ENCODE results near the gene TMEM225. TPM values are rescaled to one million over a fixed set of nuclear protein-coding genes. Genes with fewer than 3 reads are reported as not detected.

The TMEM225 gene
- total RNA-seq, 2 experiments from 2014 or later, result not detected

GRCh38 chr11:123853038-123853437 lies 32.4 kb downstream of the TMEM225 start:
- H3K4me1 Mint-ChIP-seq, result no peaks in the 10 kb centered on the region
- POLR2A ChIA-PET, result no interaction called here
- H3K27me3 Mint-ChIP-seq, result peaks cover 7% of the 10 kb centered on the region
- H3K27ac Mint-ChIP-seq, result no peak overlapping the region
- CTCF ChIA-PET, result no interaction called here
- no peak for DNase-seq
- H3K9me3 Mint-ChIP-seq, result no peaks in the 10 kb centered on the region
- H3K4me3 Mint-ChIP-seq, result no peak overlapping the region
- no peaks in the 10 kb centered on the region for H3K36me3 Mint-ChIP-seq (ENCODE audit: low read depth)

- POLR2A ChIA-PET, result no interaction called here
- no peak overlapping the region for H3K4me3 Mint-ChIP-seq
- no peak for DNase-seq
- H3K4me1 Mint-ChIP-seq, result no peaks in the 10 kb centered on the region
- CTCF ChIA-PET, result no interaction called here
- no peaks in the 10 kb centered on the region for H3K36me3 Mint-ChIP-seq (ENCODE audit: low read depth)
- H3K27me3 Mint-ChIP-seq, result peaks cover 6% of the 10 kb centered on the region
- no peaks in the 10 kb centered on the region for H3K9me3 Mint-ChIP-seq
- H3K27ac Mint-ChIP-seq, result no peak overlapping the region
Observed at GRCh38 chr11:123852321-123852720, 33.1 kb downstream of the TMEM225 start.

GRCh38 chr11:123851110-123851509 lies 34.4 kb downstream of the TMEM225 start:
- CTCF ChIA-PET, result no interaction called here
- POLR2A ChIA-PET, result interaction anchor here (0.6 kb wide), 1 partner anchor 9 kb away, joined by 3 read pairs; no protein-coding TSS in a partner anchor
- no peaks in the 10 kb centered on the region for H3K9me3 Mint-ChIP-seq
- no peaks in the 10 kb centered on the region for H3K4me1 Mint-ChIP-seq
- no peak for DNase-seq
- no peak overlapping the region for H3K27ac Mint-ChIP-seq
- H3K27me3 Mint-ChIP-seq, result peaks cover 6% of the 10 kb centered on the region
- no peaks in the 10 kb centered on the region for H3K36me3 Mint-ChIP-seq (ENCODE audit: low read depth)
- H3K4me3 Mint-ChIP-seq, result no peak overlapping the region

GRCh38 chr11:123841174-123841573 lies 44.3 kb downstream of the TMEM225 start:
- Mint-ChIP-seq H3K27me3 (peaks cover 17% of the 10 kb centered on the region), H3K36me3 (ENCODE audit: low read depth) (no peaks in the 10 kb centered on the region), H3K4me1 (no peaks in the 10 kb centered on the region), H3K4me3 (no peak overlapping the region), H3K27ac (no peak overlapping the region), H3K9me3 (no peaks in the 10 kb centered on the region)
- DNase-seq, result no peak
- POLR2A ChIA-PET, result no interaction called here
- CTCF ChIA-PET, result no interaction called here

GRCh38 chr11:123839131-123839530 lies 46.3 kb downstream of the TMEM225 start:
- H3K4me1 Mint-ChIP-seq, result no peaks in the 10 kb centered on the region
- no peak overlapping the region for H3K4me3 Mint-ChIP-seq
- ChIA-PET POLR2A (no interaction called here), CTCF (no interaction called here)
- no peak overlapping the region for H3K27ac Mint-ChIP-seq
- H3K36me3 Mint-ChIP-seq (ENCODE audit: low read depth), result no peaks in the 10 kb centered on the region
- H3K27me3 Mint-ChIP-seq, result peaks cover 10% of the 10 kb centered on the region
- DNase-seq, result no peak
- no peaks in the 10 kb centered on the region for H3K9me3 Mint-ChIP-seq

GRCh38 chr11:123838659-123839058 lies 46.8 kb downstream of the TMEM225 start:
- Mint-ChIP-seq H3K27ac (no peak overlapping the region), H3K4me1 (no peaks in the 10 kb centered on the region), H3K27me3 (peaks cover 10% of the 10 kb centered on the region), H3K4me3 (no peak overlapping the region), H3K36me3 (ENCODE audit: low read depth) (no peaks in the 10 kb centered on the region), H3K9me3 (no peaks in the 10 kb centered on the region)
- DNase-seq, result no peak
- POLR2A ChIA-PET, result no interaction called here
- CTCF ChIA-PET, result interaction anchor here (0.6 kb wide), 1 partner anchor 40 kb away, joined by 4 read pairs; no protein-coding TSS in a partner anchor

- no peak for DNase-seq
- ChIA-PET POLR2A (no interaction called here), CTCF (interaction anchor here (0.6 kb wide), 1 partner anchor 39 kb away, joined by 4 read pairs; no protein-coding TSS in a partner anchor)
- no peaks in the 10 kb centered on the region for H3K4me1 Mint-ChIP-seq
- no peaks in the 10 kb centered on the region for H3K36me3 Mint-ChIP-seq (ENCODE audit: low read depth)
- H3K27ac Mint-ChIP-seq, result no peak overlapping the region
- H3K9me3 Mint-ChIP-seq, result no peaks in the 10 kb centered on the region
- peaks cover 10% of the 10 kb centered on the region for H3K27me3 Mint-ChIP-seq
- no peak overlapping the region for H3K4me3 Mint-ChIP-seq
Observed at GRCh38 chr11:123838199-123838598, 47.3 kb downstream of the TMEM225 start.

- Mint-ChIP-seq H3K36me3 (ENCODE audit: low read depth) (no peaks in the 10 kb centered on the region), H3K9me3 (no peaks in the 10 kb centered on the region), H3K27ac (no peak overlapping the region), H3K27me3 (peaks cover 8% of the 10 kb centered on the region), H3K4me1 (no peaks in the 10 kb centered on the region), H3K4me3 (no peak overlapping the region)
- DNase-seq, result no peak
- POLR2A ChIA-PET, result no interaction called here
- CTCF ChIA-PET, result no interaction called here
Observed at GRCh38 chr11:123833095-123833494, 52.4 kb downstream of the TMEM225 start.

Other genes with a start within 250 kb of the TMEM225 start
- not detected for gene SCN3B, start 231.0 kb downstream of the TMEM225 start, total RNA-seq
- 10 to 100 TPM; 11.2 to 13.7 TPM for gene ZNF202, start 144.0 kb downstream of the TMEM225 start, total RNA-seq
- not detected for gene OR6X1, start 131.2 kb downstream of the TMEM225 start, total RNA-seq
- not detected for gene OR6M1, start 79.3 kb downstream of the TMEM225 start, total RNA-seq
- gene OR8D4, start 16.5 kb upstream of the TMEM225 start, total RNA-seq, result not detected
- not detected for gene OR4D5, start 53.9 kb upstream of the TMEM225 start, total RNA-seq
- not detected for gene OR6T1, start 58.2 kb upstream of the TMEM225 start, total RNA-seq
- gene OR10S1, start 92.1 kb upstream of the TMEM225 start, total RNA-seq, result not detected
- not detected for gene OR10G6, start 109.5 kb upstream of the TMEM225 start, total RNA-seq
- gene OR10G4, start 127.3 kb upstream of the TMEM225 start, total RNA-seq, result not detected
- gene OR10G9, start 137.3 kb upstream of the TMEM225 start, total RNA-seq, result not detected
- not detected for gene OR10G8, start 141.1 kb upstream of the TMEM225 start, total RNA-seq
- not detected for gene OR10G7, start 155.7 kb upstream of the TMEM225 start, total RNA-seq
- 1 to 10 TPM; 6.7 to 6.8 TPM for gene VWA5A, start 229.8 kb upstream of the TMEM225 start, total RNA-seq

Measured in activated CD4-positive, alpha-beta T cell treated with anti-CD3 and anti-CD28 coated beads, Interleukin-2, amount 10 ng/mL, durations not matched to agents 7 days and 5 days (primary cell).